ENCODE data around the gene CFAP77.

The CFAP77 gene

DNA sequence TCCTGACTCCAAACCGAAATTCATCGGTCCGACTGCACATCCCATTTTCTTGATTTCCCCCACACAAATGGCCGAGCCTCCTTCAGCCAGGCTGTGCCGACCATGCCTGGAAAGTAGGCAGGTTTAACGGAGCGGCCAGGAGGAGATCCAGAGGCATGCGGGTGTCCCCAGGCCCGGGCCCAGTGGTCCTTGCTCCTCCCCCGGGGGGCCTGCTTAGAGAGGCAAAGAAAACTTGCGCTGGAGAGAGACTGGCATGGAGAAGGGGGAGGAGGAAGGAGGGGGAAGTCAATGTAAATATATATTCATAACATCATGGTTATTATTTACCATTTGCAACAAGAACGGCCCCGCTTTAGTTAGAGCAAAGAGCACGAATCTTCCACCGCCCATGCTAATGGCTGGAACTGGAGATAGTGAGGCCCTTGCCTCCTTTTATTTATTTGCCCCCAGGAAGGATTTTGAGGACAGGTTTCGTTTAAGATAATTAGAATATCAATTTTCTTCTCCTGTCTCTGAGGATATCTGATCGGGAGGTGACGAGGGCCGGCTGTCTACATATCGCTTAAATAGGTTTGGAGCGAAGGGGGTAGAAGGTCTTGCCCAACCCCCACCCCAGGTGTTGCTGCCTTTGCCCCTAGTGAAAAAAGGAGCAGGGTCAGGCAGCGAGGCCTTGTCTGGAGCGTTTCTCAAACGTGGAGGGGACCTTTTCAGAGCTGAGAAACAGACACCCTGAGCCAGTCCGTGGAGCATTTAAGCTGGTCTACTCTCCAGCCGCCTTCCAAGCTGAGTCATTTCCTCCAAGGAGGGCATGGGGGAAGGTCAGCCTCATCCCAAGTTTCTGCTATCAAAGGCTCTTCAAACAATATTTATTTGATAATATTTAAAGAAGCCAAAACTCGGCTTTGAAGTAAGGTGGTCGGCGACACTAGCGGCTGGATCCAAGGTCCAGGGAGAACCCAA, 174.9 kb downstream of the CFAP77 start:
- DNase-seq, result no peak

DNA sequence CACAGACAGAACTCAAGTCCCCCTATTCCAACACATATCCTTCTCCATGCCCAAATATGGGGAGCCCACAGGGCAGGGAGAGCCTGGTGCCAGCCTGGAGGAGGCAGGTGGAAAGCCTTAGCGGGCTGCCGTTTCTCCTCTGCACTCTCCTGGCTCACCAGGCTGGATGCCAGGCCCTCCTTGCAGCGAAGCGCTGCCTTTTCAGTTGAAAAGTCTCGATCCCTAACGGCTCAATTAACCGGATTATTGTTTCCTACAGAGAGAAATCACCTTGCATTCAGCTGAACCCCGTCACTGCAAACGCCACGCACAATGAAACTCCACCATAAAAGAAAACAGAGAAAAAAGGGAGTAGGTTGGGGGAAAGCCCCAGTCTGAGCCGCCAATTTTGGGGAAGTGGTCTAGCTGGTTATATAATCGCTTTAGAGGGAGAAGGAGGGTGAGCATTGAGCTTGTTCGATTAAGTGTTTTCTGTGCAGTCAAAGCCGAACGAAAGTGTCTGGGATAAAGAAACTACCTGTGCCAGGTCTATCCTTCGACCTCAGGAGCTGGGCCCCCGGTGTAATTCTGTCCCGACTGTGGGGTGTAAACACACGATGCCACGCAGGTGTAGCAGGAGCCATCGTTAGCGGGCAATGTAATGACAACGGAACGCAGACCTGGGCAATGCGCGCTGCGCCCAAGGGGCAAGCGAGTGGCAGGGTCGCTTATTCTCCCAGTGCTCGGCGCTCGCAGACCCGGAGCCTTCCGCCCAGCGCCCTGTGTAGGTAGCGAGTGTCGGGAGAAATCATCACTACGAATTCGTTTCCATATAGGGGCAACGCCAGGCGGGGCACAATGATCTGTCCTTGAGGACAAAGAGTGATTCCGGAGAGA, 176.2 kb downstream of the CFAP77 start:
- no peak for DNase-seq

DNA sequence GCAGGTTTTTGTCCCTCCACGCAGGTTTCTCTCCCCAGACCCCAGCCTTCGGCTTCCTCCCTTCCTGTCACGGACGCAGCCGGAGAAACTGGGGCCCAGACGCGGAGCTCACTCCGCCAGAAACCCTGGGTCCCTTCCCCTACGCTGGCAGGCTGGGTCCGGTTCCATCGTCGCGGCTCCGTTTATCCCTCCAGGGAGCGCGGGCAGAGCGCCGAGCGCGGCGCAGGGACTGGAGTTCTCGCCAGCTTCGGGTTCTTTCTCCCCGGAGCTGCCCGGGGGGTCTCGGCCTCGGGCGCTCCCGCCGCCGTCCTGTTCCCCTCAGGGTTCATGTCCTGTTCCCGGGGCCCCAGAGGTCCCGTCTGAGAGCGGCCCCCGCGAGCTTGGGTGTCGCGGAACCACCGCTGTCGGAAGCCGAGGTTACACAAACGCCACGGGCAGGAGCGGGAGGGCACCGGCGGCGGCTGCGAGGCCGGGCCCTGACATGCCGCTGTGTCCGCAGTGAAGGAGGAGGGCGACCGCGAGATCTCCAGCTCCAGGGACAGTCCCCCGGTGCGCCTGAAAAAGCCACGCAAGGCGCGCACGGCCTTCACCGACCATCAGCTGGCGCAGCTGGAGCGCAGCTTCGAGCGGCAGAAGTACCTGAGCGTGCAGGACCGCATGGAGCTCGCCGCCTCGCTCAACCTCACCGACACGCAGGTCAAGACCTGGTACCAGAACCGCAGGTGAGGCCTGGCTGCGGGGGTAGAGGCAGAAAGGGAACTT, 177.0 kb downstream of the CFAP77 start:
- no peak for DNase-seq

DNA sequence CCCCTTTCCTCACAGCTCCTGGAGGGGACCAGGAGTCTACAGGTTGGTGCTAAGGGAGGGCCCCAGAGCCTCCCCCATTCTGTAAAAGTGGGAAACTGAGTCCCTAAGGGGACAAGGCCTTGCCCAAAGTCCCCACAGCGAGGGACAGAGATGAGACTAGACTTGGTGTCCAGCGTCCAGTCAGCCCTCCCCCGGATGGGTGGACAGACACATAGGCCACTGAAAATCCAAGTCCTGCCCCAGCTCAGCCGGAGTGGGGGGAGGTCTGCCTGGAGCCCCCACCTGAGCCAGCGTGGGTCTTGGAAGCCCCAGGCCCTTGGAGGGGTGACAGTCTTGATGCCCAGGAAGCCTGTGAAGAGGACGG, 177.6 kb downstream of the CFAP77 start:
- no peak for DNase-seq

DNA sequence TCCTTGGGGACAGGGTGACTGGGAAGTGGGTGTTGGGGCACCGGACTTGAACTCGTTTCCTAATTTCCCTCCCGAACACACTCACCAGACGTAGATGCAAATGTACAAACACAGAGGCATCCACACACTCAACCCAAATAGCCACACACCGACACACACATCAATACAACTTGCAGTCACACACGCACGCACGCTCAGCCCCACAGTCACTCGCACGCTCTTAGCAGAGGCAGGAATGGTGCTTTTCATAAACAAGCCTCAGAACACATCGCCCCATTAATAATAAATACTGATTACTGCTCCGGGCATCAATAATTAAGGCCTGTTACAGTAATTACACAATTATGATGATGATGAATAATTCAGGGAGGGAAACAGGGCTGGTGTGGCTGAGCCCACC, 178.1 kb downstream of the CFAP77 start:
- DNase-seq, result no peak

DNA sequence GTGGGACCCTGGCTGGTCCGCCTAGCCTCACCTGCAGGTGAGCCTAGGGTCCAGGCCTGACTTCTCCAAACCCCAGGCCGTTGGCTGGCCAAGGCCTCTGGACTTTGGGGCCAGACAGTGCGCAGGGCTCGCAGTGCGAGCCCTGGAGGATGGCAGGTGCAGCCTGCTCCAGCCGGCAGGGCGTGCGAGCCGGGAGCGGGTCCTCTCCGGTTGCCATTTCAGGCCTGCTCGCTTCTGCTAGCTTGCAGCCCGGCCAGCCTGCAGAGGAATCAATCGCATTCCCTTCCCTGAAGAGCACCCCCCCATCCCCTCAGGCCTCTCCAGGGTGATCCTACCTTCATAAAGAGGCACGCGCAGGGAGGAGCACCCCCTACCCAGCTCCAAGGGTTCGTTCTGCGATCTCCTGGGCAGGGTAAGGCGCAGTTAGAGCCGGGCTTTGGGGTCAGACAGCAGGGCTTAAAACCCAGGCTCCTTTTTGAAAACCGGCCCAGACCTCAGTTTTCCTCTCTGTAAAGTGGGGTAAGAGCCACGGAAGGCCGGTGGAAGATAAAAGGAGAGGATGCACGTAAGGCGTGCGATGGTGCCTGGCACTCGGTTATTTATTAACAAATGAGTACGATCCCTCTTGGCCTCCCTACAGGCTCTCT, 178.6 kb downstream of the CFAP77 start:
- DNase-seq, result no peak

DNA sequence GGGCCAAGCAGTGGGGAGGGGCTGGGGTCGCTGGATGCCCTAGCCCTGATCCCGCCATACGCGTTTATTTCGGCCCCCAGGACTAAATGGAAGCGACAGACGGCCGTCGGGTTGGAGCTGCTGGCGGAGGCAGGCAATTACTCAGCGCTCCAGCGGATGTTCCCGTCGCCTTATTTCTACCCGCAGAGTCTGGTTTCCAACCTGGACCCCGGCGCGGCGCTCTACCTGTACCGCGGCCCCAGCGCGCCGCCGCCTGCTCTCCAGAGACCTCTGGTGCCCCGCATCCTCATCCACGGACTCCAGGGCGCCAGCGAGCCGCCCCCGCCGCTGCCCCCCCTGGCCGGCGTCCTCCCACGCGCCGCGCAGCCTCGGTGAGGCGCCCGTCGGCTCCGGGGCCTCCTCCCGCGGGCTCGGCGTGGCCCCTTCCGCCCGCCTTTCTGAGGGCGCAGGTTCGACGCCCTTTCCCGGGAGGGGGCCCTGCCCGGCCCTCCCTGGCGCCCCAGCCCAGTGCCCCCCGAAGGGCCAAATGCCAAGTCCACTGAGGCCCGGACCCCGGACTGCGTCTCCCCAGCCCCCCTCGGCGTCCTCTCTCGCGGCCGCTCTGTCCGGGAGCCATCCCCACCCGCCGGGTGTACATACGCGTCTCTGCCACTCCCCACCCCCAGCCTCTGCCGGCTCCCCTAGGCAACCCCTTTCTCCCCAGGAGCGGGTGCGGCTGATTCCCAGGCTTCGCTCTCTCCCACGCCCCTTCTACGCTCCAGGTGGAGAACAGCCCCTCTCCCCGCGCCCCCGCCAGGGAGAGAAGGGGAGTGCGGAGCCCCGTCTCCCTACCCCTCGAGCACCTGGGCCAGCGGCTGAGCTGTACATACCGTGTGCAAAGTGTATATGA, 179.4 kb downstream of the CFAP77 start:
- no peak for DNase-seq

DNA sequence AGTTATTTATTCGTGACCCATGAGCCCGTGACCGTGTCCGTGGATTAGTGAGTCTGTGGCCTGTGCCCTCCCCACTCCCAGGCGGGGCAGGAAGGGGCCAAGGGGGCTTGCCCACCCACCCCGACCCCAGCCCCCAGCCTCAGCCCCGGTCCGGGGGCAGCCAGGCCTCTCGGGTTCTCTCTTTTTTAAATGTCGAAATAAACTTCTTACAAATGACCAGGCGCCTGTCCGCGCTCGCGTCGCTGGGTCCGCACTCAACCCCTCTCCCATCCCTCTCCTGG, 180.0 kb downstream of the CFAP77 start:
- DNase-seq, result no peak

DNA sequence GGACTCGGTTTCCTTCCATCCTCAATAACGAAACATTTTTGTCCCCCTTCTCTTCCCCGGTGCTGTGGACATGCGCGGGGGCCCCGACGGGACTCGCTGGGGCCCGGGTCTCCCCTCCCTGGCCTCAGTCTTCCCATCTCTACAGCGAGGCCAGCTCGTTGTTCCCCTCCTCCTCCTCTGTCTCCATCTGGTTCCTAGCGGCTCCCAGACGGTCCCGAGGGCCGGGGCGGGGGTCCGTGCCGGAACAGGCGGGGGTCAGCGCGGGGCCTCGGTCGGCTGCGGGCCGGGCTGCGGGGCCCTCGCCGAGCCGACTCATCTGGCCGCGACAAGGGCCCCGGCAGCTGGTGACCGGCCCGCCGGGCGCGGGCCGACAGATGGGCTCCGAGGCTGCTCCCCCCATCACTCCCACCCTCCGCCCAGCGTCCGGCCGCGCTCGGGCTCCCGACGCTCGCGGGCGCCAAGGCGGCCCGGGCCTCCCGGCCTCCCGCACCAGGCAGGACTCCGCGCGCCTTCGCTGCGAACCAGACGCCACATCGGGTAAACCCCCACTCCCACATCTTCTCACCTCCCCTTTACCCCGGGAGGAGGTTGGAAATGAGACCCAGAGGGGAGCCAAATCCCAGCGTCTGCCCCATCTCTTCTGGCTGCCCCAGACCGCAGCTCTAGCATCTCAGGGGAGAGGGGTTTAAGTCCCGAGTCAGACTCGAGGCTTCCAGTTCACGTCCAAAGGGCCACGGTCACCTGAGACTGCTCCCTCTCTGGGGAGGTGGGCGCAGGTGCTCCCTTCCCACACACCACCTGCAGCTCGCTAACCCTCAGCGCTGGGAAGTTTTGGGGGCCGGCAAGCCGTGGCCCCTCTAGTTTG, 180.5 kb downstream of the CFAP77 start:
- DNase-seq, result no peak

DNA sequence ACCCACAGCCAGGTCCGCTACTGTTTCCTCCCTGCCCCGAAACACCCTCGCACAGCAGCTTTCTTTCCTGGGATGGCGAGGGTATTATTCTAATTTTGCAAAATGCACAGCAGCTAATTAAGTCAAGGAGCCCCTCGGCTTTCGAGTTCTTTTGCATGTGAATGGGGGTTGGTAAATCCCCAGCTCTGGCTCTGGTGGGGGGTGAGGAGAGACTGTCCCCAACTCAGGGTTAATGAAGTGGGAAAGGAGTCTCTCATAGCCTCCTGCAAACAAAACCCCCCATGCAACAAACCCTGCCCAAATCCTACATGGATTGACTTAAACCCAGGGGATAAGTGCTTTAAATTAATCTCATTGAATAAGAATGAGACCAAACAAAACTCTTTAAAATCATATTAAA, 181.2 kb downstream of the CFAP77 start:
- no peak for DNase-seq

DNA sequence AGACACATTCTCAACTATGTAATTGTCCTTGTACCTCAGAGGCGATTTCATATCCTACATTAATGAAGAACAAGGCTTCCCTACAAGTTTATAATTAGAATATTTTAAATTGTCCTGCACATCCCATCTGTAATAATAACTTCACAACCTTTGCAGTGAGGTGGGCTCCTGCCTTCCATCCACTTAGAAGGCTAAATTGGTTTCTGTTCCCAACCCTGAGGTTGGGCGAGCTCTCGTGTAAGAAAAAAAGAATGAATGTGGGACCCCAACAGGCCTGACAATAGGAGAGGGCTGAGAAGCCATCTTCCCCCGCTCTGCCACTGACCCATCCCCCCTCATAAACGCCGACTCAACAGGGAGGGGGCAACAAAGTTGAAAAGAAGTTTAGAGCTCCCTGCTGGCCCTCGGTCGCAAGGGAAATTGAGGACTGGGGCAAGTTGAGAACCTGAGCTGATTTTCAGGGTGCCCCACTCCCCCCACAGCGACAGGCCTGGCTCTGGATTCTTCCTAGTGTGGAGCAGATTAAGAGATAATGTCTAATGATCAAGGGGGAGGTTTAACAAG, 181.8 kb downstream of the CFAP77 start:
- no peak for DNase-seq

DNA sequence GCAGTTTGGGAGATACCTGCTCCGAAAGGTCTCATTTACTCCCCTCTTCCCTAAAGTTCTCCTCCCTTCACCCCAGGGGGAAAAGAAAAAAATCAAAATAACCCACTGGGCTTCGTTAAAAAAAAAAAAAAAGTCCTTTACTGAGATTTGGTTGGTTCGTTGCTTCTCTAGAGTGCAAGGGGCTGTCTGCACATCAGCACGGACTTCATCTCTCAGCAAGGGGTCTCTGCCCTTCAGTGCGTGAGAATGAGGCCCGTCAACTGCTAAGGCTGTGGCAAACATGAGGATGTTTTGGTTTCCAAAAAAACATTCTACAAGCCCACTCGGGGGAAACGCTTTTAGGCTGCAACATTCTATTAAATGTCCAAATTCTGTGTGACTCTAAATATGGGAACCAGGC, 182.4 kb downstream of the CFAP77 start:
- DNase-seq, result no peak

DNA sequence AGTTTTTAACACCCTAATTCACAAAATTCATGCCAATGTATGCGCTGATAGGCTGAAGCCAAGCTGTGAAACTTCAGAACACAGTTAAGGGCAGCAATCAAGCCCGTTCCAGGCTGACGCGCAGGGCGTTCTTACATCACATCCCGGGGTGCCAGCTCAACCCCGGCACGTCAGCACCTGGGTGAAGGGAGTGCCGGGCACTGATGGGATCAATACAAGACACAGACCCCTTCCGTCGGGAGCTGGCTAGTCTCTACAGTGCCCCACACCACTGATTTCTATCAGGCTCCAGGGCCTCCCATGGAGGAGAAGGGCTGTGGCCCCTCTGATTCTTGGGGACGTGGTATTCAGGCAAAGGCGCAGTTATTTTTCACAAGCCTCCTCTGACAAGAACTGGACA, 184.4 kb downstream of the CFAP77 start:
- DNase-seq, result no peak

DNA sequence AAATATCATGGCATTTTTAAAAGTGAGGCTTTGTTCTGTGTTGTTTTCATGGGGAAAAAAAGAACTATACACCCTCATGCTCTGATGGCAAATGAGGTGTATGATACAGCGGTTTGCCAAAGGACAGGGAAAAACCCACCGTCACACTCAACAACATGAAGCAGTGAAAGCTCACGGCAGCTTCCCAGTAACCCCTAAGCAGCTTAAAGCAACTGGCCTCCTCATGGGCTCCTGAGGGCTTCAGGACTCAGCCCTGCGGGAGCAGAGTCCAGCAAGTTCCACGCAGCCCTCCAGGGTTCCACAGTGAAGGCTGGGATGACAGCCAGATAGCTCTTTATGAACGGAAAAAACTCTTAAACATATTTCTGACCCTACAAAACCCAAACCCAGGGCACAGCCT, 185.3 kb downstream of the CFAP77 start:
- no peak for DNase-seq

DNA sequence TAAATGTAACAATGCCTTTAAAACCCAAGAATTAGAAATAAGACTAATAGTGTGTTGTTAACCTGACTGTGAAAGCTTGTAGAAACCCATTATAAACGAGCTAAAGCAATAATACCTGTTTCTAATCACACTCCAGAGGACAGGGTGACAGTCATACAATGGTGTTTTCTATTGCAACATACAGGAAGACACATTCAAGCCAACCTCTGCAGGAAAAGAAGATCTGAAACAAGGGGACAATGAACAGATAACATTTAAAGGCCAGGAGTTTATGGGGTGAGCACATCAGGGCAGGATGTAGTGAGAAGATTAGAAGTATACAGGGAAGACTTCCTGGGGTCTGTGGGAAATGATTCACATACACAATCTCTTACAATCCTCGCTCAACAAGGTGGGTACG, 186.2 kb downstream of the CFAP77 start:
- DNase-seq, result no peak

DNA sequence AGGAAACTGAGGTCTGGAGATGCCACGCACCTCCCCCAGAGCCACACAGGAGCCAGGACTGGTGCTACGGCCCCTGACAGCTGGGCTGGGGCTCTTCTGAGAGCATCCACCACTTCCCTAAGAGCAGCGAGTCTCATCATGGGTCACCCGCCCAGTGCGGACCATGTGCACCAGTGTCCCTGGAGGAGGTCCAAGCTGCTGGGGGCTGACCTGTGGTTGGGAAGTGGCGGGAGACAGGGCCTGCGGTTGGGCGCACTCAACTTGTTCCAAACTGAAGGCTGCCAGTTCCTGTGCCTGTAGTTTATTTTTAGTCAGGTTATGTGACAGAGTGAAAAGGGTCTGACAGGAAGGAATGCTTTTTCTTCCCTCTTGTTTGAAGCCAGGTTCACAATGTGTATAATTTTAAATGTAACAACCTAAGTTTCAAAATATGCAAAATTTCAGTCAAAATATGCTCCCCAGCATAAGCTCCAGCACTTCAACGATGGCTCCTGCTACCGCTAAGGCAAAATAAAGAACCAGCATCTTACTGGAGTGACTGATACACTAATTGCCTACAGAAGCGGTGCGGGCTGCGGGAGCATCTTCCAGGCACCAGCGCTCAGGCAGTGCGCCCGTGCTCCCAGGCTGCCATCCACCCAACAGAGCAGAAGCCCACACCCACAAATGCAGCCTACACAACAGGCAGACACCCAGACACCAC, 187.2 kb downstream of the CFAP77 start:
- no peak for DNase-seq

DNA sequence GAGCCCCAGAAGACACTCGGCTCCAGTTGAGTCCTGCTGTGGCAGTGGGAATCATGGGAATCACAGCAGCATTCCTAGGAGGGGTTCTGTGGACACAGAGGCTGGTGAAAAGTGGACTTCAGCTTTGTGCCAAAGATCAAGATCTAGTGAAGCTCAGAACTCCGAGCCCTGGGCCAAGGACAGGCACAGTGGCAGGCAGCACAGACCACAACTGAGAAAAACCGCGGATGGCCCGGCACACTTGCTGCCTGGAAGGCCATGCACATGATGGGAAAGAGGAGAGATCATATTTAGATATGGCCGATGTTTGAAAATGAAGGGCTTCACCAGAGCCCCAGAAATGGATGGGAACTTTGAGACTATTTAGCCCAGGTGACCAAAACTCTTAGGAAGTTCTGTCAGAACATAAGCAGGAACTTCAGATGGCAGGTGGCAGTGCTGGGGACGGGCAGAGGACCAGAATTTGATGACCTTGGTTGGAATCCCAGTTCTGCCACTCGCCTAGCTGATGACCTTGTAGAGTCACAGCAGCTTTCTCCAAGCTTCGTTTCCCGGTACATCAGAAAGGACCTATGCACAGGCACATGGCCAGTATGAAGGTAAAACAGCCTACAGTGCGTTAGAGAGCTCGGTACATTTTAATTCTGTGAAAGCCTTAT, 190.4 kb downstream of the CFAP77 start:
- DNase-seq, result no peak

DNA sequence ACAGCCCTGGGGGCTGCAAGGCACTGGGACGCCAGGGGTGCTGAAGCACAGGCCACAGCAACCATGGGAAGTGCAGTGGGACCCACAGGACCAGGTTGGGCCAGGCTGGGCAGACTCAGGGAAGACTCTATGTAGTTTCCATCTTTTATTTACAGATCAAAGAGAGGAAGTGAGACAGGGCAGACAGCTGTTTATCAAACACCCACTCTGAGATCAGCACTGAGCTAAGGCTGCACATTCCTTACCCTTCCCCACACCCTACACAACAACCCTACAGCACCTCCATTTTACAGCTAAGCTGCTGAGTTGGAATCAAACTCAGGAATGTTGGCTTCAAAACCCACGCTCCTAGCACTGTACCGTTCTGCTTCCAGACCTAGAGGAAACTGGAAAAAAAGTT, 192.2 kb downstream of the CFAP77 start:
- no peak for DNase-seq

DNA sequence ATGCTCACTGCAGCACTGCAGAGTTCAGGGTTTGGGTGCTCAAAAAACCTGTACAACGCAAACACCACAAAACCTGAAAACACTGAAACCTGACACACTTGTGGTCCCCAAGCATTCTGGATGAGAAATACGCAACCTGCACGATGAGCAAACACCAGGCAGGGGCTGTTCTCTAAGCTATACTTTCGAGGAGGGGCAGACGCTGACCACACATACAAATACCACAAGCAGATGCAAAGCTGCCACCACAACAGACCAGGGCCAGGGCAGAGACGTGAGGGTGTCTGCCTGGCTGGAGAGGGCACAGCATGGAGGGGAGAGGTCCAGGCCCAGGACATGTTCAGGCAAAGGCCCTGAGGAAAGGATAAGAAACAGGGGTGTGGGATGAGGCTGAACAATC, 195.4 kb downstream of the CFAP77 start:
- no peak for DNase-seq
